K562 (cell line): Measurements from ENCODE around the gene PHACTR3. TPM values are rescaled to one million over a fixed set of nuclear protein-coding genes. Genes with fewer than 3 reads are reported as not detected.

Experiments
- ATAC-seq: fragments of 200-7000 bp; cut with Tn5 transposase; 3 replicates; pipeline ENCODE4 v1.9.1; 2020; ENCODE audit warnings: moderate library complexity
- BruUV-seq: library from RNA; stranded (reverse); fragments of 400-500 nt; replicated peaks from 2 replicates; lab custom pipeline; 2021; lab: Mats Ljungman, UMichigan
- CTCF ChIA-PET: fragments of 300-600 bp; formaldehyde crosslinking; extraction: SDS; loops from one replicate; lab custom pipeline; 2021; ENCODE audit warnings: low intra/inter-chr PET ratio; lab: Yijun Ruan, JAX
- POLR2A ChIA-PET: fragments of 300-600, 350-650 bp; sonication (Branson Sonifier 250); formaldehyde crosslinking; extraction: SDS; loops from one replicate; lab custom pipeline; 2021; ENCODE audit warnings: antibody characterized with exemption, inconsistent platforms; lab: Yijun Ruan, JAX
- DNase-seq, 4 experiments: peaks; one replicate each; pipeline versions ENCODE4 v3.0.0 to v3.0.0-alpha.2; 2011 to 2018; ENCODE audit warnings: low spot score in 3 of 4, mixed read lengths in 3 of 4; ENCODE audit errors: extremely low read depth in 1 of 4
- FAIRE-seq: peaks from 2 replicates; lab custom pipeline; 2011; peaks lifted over from hg19 to GRCh38; lab: Jason Lieb, UNC
- H2AFZ ChIP-seq: 2 replicates; pipeline ENCODE4 v1.6.0; 2011; ENCODE audit warnings: low read depth, low read length, control low read depth, inconsistent platforms
- H3K27ac ChIP-seq: fragments of 200-600 bp; 3 replicates; pipeline ENCODE4 v1.8.0; 2011; ENCODE audit warnings: low read depth, mild to moderate bottlenecking, control low read depth, inconsistent platforms, low read length, moderate library complexity, mixed read lengths; ENCODE audit errors: extremely low read depth
- H3K27me3 ChIP-seq, 2 experiments: fragments of 300-600 bp in 1 of 2; 2 replicates in 1 of 2; 3 replicates in 1 of 2; pipeline versions ENCODE4 v1.6.0 to v1.8.0; 2011; ENCODE audit warnings: inconsistent platforms in 2 of 2, low read length in 2 of 2, mild to moderate bottlenecking in 1 of 2, mixed read lengths in 1 of 2, moderate library complexity in 1 of 2; ENCODE audit not compliant: control insufficient read depth in 2 of 2, insufficient read depth in 2 of 2
- H3K36me3 ChIP-seq: fragments of 300-600 bp; 3 replicates; pipeline ENCODE4 v1.8.0; 2011; ENCODE audit warnings: mild to moderate bottlenecking, low read length, inconsistent platforms; ENCODE audit not compliant: control insufficient read depth, insufficient read depth
- H3K4me1 ChIP-seq, 2 experiments: fragments of 200-600 bp in 1 of 2; replicated peaks in 1 of 2; 2 replicates in 1 of 2; 3 replicates in 1 of 2; pipeline versions ENCODE4 v1.5.1 to v1.8.0; 2011; ENCODE audit warnings: inconsistent platforms in 2 of 2, low read length in 2 of 2, mild to moderate bottlenecking in 1 of 2, mixed read lengths in 1 of 2, moderate library complexity in 1 of 2; ENCODE audit not compliant: control insufficient read depth in 2 of 2, insufficient read depth in 2 of 2
- H3K4me2 ChIP-seq: 2 replicates; pipeline ENCODE4 v1.6.1; 2011; ENCODE audit warnings: low read length, control low read depth, inconsistent platforms, mixed read lengths; ENCODE audit not compliant: insufficient read depth
- H3K4me3 ChIP-seq: fragments of 200-600 bp; sonication (generic), shearing (Covaris generic); 2 replicates; pipeline ENCODE4 v1.5.1; 2016; ENCODE audit warnings: control low read depth, inconsistent platforms
- H3K79me2 ChIP-seq: fragments of 200-600 bp; 3 replicates; pipeline ENCODE4 v1.8.0; 2011; ENCODE audit warnings: low read length, inconsistent platforms; ENCODE audit not compliant: control insufficient read depth, insufficient read depth
- H3K9ac ChIP-seq, 2 experiments: 2 replicates each; pipeline versions ENCODE4 v1.6.0 to v1.6.1; 2011; ENCODE audit warnings: low read depth in 2 of 2, low read length in 2 of 2, control low read depth in 1 of 2, inconsistent platforms in 1 of 2, mild to moderate bottlenecking in 1 of 2, mixed read lengths in 1 of 2; ENCODE audit not compliant: insufficient read depth in 1 of 2
- H3K9me1 ChIP-seq: one replicate; pipeline ENCODE4 v1.6.0; 2011; ENCODE audit warnings: inconsistent platforms, mild to moderate bottlenecking, low read length, moderate library complexity; ENCODE audit not compliant: control insufficient read depth, insufficient read depth
- H3K9me3 ChIP-seq: replicated peaks from 2 replicates; pipeline ENCODE4 v1.5.1; 2011; ENCODE audit warnings: low read depth, low read length, inconsistent platforms; ENCODE audit not compliant: control insufficient read depth, insufficient read depth
- H4K20me1 ChIP-seq: replicated peaks from 2 replicates; pipeline ENCODE4 v1.6.1; 2011; ENCODE audit warnings: low read length, inconsistent platforms, mixed read lengths; ENCODE audit not compliant: control insufficient read depth, insufficient read depth
- ARID2 ChIP-seq: fragments of 450-650 bp; IDR thresholded peaks from 2 replicates; pipeline ENCODE4 v1.6.1; 2017; ENCODE audit warnings: antibody characterized with exemption, mild to moderate bottlenecking
- BMI1 ChIP-seq: fragments of 150-350 bp; IDR thresholded peaks from 2 replicates; pipeline ENCODE4 v1.6.1; 2014; ENCODE audit warnings: low read length
- BRCA1 ChIP-seq, 2 experiments: fragments of 450-650 bp in 1 of 2; sonication (generic) in 1 of 2; formaldehyde crosslinking in 1 of 2; IDR thresholded peaks; 2 replicates each; pipeline versions ENCODE4 v1.5.0 to v1.6.1; 2017 to 2020; ENCODE audit warnings: mild to moderate bottlenecking in 1 of 2, missing genetic modification reagents in 1 of 2
- CBX3 ChIP-seq, 2 experiments: IDR thresholded peaks; 1 replicate in 1 of 2; 2 replicates in 1 of 2; pipeline ENCODE4 v1.6.1; 2012; ENCODE audit warnings: inconsistent platforms in 2 of 2, low read length in 2 of 2, borderline replicate concordance in 1 of 2, control low read depth in 1 of 2
- COPS2 ChIP-seq: fragments of 450-650 bp; conservative IDR thresholded peaks from 2 replicates; pipeline ENCODE4 v1.6.1; 2016; ENCODE audit warnings: mild to moderate bottlenecking, moderate library complexity
- CREB1 ChIP-seq, 2 experiments: sonication (generic) in 1 of 2; formaldehyde crosslinking in 1 of 2; IDR thresholded peaks; 2 replicates each; pipeline versions ENCODE4 v1.6.1 to v1.8.0; 2012 to 2022; ENCODE audit warnings: inconsistent platforms in 1 of 2, mild to moderate bottlenecking in 1 of 2, missing genetic modification reagents in 1 of 2, moderate library complexity in 1 of 2
- EP400 ChIP-seq: fragments of 450-650 bp; IDR thresholded peaks from 2 replicates; pipeline ENCODE4 v1.6.1; 2017; ENCODE audit warnings: antibody characterized with exemption, mild to moderate bottlenecking, moderate library complexity
- HDAC3 ChIP-seq: fragments of 450-650 bp; IDR thresholded peaks from 2 replicates; pipeline ENCODE4 v1.6.1; 2018; ENCODE audit warnings: borderline replicate concordance, mild to moderate bottlenecking, moderate library complexity; ENCODE audit not compliant: partially characterized antibody
- MAFF ChIP-seq: IDR thresholded peaks from 2 replicates; pipeline ENCODE4 v1.6.1; 2012; ENCODE audit warnings: low read length, improper control_type of control experiment
- NR2C1 ChIP-seq, 2 experiments: fragments of 450-650 bp; IDR thresholded peaks; 2 replicates each; pipeline ENCODE4 v1.6.1; 2017; ENCODE audit warnings: mild to moderate bottlenecking in 2 of 2, antibody characterized with exemption in 1 of 2, inconsistent platforms in 1 of 2, missing compliant biosample characterization in 1 of 2, missing genetic modification characterization in 1 of 2
- PTTG1 ChIP-seq: fragments of 450-650 bp; IDR thresholded peaks from 2 replicates; pipeline ENCODE4 v1.6.1; 2016; ENCODE audit warnings: low read depth, mild to moderate bottlenecking, missing genetic modification characterization, missing compliant biosample characterization
- TAF7 ChIP-seq: fragments of 450-650 bp; IDR thresholded peaks from 2 replicates; pipeline ENCODE4 v1.6.1; 2016; ENCODE audit warnings: missing genetic modification characterization, missing compliant biosample characterization
- YY1 ChIP-seq, 3 experiments: IDR thresholded peaks; 2 replicates each; pipeline ENCODE4 v1.6.1; 2011; ENCODE audit warnings: low read length in 2 of 3, mild to moderate bottlenecking in 2 of 3, moderate library complexity in 2 of 3, borderline replicate concordance in 1 of 3, control low read depth in 1 of 3, low read depth in 1 of 3; ENCODE audit not compliant: insufficient read depth in 3 of 3, insufficient replicate concordance in 2 of 3, control insufficient read depth in 1 of 3, insufficient read length in 1 of 3; ENCODE audit errors: extremely low read depth in 1 of 3
- ZNF780A ChIP-seq: fragments of 250-450 bp; sonication (Bioruptor Pico); IDR thresholded peaks from 2 replicates; pipeline ENCODE4 v1.5.0; 2021; ENCODE audit warnings: mild to moderate bottlenecking
- ZSCAN32 ChIP-seq: fragments of 450-650 bp; formaldehyde crosslinking; IDR thresholded peaks from 2 replicates; pipeline ENCODE4 v1.4.0; 2020; ENCODE audit warnings: mild to moderate bottlenecking, moderate library complexity
- ZZZ3 ChIP-seq: fragments of 450-650 bp; IDR thresholded peaks from 2 replicates; pipeline ENCODE4 v1.6.1; 2016; ENCODE audit warnings: antibody characterized with exemption, mild to moderate bottlenecking, moderate library complexity
- WGBS: fragments of 100-300 bp; shearing (Covaris generic); methylation state at CpG from one replicate; pipeline ENCODE4 v1.1.6; 2016; ENCODE audit warnings: low coverage, mixed read lengths; ENCODE audit not compliant: insufficient coverage; ENCODE audit errors: missing lambda C conversion rate; 5-methylcytosine and 5-hydroxymethylcytosine counted together
- in situ Hi-C: fragments of 300-500 bp; cut with MboI; formaldehyde crosslinking; loops from 4 replicates; pipeline ENCODE4 v1.15.0; 2018; ENCODE audit warnings: inconsistent platforms, mixed read lengths
- intact Hi-C: fragments of 100-400 bp; cut with micrococcal nuclease; formaldehyde crosslinking; loops from 2 replicates; pipeline ENCODE4 v1.14.2; 2022
- polyA plus RNA-seq, 8 experiments: library from polyadenylated mRNA; depleted of rRNA in 4 of 8; stranded (reverse) in 5 of 8; unstranded in 3 of 8; fragments of >200 nt; fragmentation: Nextera tagmentation in 2 of 8; fragmentation: Illumina TruSeq in 1 of 8; extraction: Ambion mirVana in 2 of 8; extraction: Trizol in 1 of 8; gene quantifications; 2 replicates each; pipeline versions ENCODE4 v1.2.1 to v1.2.3, GENCODE V29; 2011 to 2014; ENCODE audit warnings: inconsistent platforms in 1 of 8, missing spikeins in 1 of 8
- total RNA-seq, 7 experiments: library from RNA; depleted of rRNA in 6 of 7; stranded (reverse); fragments of >200 nt in 6 of 7; fragmentation: Illumina TruSeq in 2 of 7; extraction: Trizol in 2 of 7; gene quantifications; 2 replicates each; pipeline versions ENCODE4 v1.2.1 to v1.2.3, GENCODE V29; 2011 to 2021; ENCODE audit warnings: low replicate concordance in 1 of 7
- TF ChIP-seq, protein P1 (sequence below): sonication (generic); formaldehyde crosslinking; IDR thresholded peaks from 2 replicates; pipeline ENCODE4 v1.8.1; 2022; ENCODE audit warnings: missing genetic modification reagents
- TF ChIP-seq, protein P2 (sequence below): fragments of 250-450 bp; sonication (Bioruptor Pico); IDR thresholded peaks from 2 replicates; pipeline ENCODE4 v1.8.0; 2022; ENCODE audit warnings: moderate library complexity, mild to moderate bottlenecking, inconsistent platforms

PHACTR3 gene
- total and polyA plus RNA-seq, 9 of the 15 experiments (the other 6 are each of a cell fraction or from before 2014, with no cell fraction given) = not detected

DNA sequence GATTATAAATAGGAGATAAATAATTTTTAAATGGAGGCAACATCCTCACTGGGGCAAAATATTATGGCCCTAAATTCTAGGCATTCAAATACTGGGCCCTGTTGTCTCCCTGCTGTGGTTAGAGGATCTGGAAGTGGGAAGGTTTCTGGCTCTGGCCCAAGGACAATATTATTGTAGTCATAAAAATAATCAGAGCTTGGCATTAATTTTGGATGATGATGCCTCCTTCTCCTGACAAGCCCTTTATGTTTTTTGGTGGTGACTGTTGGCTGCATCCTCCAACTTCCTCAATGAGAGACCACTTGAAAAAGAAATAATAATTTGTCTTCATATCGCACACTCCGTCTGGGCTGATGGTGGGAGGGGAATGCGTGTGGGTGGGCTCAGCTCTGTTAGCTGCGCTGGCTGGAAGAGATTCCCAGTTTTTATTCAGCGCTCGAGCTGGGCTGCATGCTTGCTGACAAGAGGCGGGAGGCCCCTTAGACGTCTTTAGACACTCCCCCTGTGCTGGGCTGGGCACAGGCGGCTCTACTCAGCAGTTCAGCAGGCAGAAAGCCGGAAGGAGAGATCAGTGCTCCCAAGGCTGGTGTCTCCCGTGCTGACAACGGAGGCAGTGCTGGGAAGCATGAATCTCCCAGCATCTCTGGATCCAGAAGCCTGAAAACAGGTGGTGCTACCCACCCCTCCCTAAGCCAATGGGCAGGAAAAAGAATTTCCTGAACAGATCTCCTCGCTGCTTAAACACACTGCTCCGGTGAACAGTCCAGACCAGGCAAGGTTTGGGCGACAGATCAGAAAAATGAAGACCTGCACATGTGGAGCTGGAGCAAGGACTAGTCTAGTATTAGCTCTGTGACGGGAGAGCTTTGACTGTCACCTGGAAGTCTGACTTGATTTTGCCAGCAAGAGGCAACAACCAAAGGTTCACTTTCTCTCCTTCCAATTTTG lies 231.4 kb downstream of the PHACTR3 start:
- BruUV-seq = no TSS peak
- H3K9me1 ChIP-seq = no peaks in the 10 kb centered on the region
- ChIA-PET CTCF (no interaction called here), POLR2A (no interaction called here)
- H3K9me3 ChIP-seq = no peaks in the 10 kb centered on the region
- H4K20me1 ChIP-seq = no peaks in the 10 kb centered on the region
- no peaks in the 10 kb centered on the region for H3K79me2 ChIP-seq
- H3K4me1 ChIP-seq = no peaks in the 10 kb centered on the region
- DNase-seq (no peak), ATAC-seq (no peak), FAIRE-seq (no peak)
- H3K9ac ChIP-seq = no peak overlapping the region
- H2AFZ ChIP-seq = no peak overlapping the region
- peaks cover 0 to 17% of the 10 kb centered on the region in 2 experiments; a peak in 3 of 5 replicates for H3K27me3 ChIP-seq
- no peak overlapping the region for H3K4me2 ChIP-seq
- no peaks in the 10 kb centered on the region for H3K36me3 ChIP-seq
- in situ Hi-C loops = no loop called here
- WGBS = under 1% methylated on average over 15 of the region's 16 CpGs
- intact Hi-C loops = no loop called here
- H3K27ac ChIP-seq = no peak overlapping the region
- no peak overlapping the region for H3K4me3 ChIP-seq
- TF ChIP-seq TAF7 (tag) (no peak), ARID2 (no peak), COPS2 (no peak), CREB1 (IDR thresholded peaks at IDR 0.05) (no peak), CREB1 (CRISPR knock-in tag; IDR thresholded peaks at IDR 0.05) (no peak), ZZZ3 (no peak), BRCA1 (IDR thresholded peaks at IDR 0.05) (no peak), BRCA1 (CRISPR knock-in tag; IDR thresholded peaks at IDR 0.05) (no peak), NR2C1 (IDR thresholded peaks at IDR 0.05) (no peak), NR2C1 (tag; IDR thresholded peaks at IDR 0.05) (no peak), CBX3 (IDR thresholded peaks at IDR 0.05; ENCODE audit: borderline replicate concordance in 1 of 2, low read length in 2 of 2) (no peak), PTTG1 (tag) (no peak), YY1 (IDR thresholded peaks at IDR 0.05; ENCODE audit: borderline replicate concordance in 1 of 3, control insufficient read depth in 1 of 3, extremely low read depth in 1 of 3, insufficient read depth in 3 of 3, insufficient read length in 1 of 3, insufficient replicate concordance in 2 of 3, low read depth in 1 of 3, low read length in 2 of 3) (no peak), MAFF (no peak), ZSCAN32 (CRISPR knock-in tag) (no peak), ZNF780A (no peak), HDAC3 (no peak), EP400 (no peak), BMI1 (no peak)
- TF ChIP-seq, protein P1, sequence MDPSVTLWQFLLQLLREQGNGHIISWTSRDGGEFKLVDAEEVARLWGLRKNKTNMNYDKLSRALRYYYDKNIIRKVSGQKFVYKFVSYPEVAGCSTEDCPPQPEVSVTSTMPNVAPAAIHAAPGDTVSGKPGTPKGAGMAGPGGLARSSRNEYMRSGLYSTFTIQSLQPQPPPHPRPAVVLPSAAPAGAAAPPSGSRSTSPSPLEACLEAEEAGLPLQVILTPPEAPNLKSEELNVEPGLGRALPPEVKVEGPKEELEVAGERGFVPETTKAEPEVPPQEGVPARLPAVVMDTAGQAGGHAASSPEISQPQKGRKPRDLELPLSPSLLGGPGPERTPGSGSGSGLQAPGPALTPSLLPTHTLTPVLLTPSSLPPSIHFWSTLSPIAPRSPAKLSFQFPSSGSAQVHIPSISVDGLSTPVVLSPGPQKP = no peak
- TF ChIP-seq, protein P2, sequence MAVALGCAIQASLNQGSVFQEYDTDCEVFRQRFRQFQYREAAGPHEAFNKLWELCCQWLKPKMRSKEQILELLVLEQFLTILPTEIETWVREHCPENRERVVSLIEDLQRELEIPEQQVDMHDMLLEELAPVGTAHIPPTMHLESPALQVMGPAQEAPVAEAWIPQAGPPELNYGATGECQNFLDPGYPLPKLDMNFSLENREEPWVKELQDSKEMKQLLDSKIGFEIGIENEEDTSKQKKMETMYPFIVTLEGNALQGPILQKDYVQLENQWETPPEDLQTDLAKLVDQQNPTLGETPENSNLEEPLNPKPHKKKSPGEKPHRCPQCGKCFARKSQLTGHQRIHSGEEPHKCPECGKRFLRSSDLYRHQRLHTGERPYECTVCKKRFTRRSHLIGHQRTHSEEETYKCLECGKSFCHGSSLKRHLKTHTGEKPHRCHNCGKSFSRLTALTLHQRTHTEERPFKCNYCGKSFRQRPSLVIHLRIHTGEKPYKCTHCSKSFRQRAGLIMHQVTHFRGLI (CRISPR knock-in tag) = no peak
